Nucleus accumbens (tissue), 56 donors: ENCODE data around the gene KIAA1549.

Experiments
- DNase-seq, 56 donors: peaks; one replicate each; lab custom pipeline; 2025; lab: John Stamatoyannopoulos, UW

KIAA1549 gene

GRCh38 chr7:138913783-138914182 lies 67.4 kb downstream of the KIAA1549 start:
- DNase-seq = no peak

GRCh38 chr7:138911007-138911406 lies 70.2 kb downstream of the KIAA1549 start:
- no peak for DNase-seq

DNA sequence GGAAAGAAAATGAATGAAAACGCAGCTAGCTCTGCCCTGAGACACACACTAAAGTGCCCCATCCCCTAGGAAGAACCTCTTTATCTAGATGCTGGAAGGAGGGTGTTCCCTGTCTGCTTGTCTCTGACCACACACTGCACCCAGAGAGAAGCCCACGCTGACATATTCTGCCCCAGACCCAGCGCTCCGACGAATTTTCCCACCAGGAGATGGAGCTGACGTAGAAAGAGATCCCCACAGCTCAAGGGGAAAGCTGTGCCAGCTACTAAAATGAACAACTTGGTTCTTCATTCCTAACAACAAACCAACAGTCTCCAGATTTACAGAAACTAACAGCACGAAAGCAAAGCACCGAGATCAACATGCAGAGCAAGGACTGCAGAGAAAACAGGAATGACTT lies 73.3 kb downstream of the KIAA1549 start:
- peak in 2 of 56 donors; percentile 17 to 28 for DNase-seq

DNA sequence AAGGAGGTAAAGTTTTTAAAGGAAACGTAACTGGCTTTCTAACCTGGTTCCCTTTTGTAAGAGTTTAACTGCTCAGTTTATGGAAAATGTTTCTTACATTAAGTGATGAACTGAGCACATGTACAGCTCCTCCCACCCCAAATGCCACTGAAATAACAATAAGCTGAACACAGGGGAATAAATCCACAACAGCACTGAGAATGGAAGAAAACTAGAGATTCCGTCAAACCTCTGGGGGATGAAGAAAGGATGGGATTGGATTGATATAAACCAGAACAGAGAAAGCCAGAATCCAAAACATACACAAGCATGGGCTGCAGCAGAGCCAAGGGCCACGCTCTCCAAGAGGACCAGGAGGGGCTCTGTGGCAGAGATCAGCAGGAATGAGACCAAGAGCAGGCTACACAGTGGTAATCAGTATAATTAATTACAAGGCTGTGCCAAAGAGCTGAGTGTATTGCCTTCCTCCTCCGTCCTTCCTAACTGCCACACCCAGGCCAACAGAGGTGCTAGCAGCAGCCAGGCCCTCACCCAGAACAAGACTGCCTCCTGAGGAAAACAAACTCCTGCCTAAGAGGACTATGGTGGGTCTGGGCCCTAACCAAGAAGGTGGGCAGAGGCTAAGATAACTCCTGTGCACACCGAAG lies 73.9 kb downstream of the KIAA1549 start:
- DNase-seq = no peak

- DNase-seq = no peak
Observed at GRCh38 chr7:138903859-138904435, 77.2 kb downstream of the KIAA1549 start.

DNA sequence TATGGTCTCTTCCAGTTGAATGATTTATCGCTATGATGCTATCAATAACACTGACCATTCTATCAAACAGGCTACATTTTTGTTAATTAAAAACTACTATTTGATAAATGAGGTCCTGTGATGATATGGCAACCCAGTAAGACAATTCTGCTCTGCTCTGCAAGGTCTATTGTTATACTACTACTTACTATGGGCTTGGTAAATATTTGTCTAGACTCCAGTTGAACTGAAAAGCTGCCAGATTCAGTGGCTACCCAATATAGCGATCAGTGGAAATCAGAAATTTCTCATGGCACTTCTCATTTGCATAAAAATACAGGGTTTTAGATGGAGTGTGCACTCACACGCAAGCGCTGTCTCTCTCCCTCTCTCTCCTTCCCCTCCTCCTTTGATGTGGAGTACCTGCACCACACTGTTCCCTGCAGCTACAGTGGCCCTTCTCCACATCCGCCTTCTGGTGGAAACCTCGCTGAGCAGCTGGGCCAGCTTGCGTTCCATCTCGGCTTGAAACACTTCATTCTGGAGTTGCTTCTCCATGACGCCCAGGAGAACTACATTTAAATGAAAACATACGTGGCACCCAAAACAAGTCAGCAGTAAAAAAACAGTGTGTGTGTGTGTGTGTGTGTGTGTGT lies 77.9 kb downstream of the KIAA1549 start:
- no peak for DNase-seq

GRCh38 chr7:138902161-138902560 lies 79.0 kb downstream of the KIAA1549 start:
- peak in 1 of 56 donors; percentile 7 for DNase-seq

DNA sequence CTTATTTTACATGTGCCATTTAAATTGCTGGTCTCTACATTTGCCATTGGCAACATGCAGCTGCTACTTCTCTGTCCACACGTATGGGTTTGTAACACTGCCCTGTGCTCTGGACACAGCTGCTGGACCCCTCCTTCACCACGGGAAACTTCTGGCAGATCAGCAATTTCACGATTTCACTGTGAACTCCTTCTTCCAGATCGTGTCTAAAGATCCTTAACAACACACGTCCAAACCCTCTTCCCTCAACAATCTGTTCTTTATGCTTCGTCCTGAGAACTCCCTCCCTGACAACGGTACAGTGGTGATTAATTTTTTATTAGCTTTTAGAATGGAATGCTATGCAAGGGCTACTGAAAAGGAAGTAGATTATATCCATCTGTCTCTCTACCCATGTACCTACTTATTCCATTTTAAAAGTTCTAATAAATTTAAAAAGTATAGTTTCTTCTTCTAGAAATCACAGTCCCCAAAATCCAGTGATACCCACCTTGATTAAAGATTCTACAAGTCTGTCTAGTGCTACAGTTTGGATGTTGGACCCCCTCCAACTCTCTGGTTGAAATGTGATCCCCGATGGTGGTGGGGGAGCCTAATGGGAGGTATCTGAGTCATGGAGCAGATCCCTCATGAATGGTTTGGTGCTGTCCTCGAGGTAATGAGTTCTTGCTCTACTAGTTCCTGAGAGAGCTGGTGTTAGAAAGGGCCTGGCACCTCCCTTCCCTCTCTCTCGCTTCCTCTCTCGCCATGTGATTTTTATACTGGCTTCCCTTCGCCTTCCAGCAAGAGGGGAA lies 81.0 kb downstream of the KIAA1549 start:
- DNase-seq = no peak

GRCh38 chr7:138898802-138899201 lies 82.4 kb downstream of the KIAA1549 start:
- no peak for DNase-seq

DNA sequence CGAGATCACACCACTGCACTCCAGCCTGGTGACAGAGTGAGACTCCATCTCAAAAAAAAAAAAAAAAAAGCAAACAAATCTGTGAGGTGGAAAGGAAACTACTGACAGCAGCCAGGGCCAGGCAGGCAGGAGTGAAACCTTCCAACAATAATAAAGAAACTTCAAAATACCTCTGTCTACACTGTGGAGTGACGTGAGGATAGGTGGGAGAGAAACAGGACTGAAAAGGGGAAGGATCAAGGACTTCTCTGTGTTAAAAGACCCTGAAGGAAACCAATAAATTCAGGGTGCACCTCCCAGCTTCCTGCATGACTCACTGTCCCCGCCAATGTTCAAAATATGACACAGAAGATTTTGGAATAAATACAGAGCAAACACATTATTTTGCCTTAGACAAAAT lies 82.9 kb downstream of the KIAA1549 start:
- DNase-seq = no peak

DNA sequence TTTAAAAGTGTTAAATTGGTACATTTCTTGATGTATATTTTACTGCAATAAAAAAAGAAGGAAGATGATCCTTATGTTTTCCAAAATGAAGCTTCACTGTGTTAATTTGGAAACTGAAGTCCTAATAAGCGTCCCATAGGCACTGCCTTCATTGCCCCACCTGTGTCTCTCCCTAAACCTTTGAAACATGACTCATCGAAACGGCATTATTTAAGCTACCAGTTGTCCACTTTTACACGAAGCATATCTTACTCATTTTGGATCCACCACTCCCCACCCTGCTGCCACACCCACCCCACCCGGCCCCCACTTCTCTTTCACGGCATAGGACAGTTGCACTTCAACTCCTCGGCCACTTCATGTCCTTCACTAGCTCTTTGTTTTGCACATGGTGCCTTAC lies 85.5 kb downstream of the KIAA1549 start:
- DNase-seq = no peak

DNA sequence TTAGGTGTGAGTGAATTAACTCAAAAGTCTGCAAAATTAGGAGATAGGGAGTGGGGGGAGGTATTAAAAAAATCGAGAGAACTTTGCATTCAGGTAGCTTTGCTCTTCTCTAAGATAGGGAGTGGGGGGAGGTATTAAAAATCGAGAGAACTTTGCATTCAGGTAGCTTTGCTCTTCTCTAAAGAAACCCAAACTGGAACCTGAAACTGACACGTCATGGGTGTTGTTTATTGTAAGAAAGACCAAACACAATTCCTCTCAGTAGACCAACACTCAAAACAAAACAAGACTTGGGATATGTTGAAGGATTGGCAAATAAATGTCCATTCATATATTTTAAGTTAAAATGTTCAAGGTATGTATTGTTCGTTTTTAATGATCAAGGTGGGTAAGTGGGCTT lies 87.9 kb downstream of the KIAA1549 start:
- DNase-seq = no peak

DNA sequence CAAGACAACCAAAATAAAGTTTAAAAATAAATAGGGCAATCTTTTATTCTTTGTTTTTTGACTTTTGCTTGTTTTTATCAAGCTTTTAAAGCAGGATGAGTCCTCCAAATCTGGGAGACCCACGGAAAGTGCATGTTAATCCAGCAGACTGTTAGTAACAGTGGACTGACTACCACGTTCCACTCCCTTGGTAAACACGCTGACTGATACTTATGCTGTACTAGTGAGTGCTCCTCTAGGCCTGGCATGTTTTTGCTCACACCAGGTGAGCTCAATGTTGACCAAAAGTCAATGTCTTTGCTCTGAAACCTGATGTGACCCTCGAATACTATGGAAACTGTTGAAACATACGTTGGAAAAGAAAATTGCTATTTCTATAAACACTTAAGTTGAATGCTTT lies 88.4 kb downstream of the KIAA1549 start:
- no peak for DNase-seq

DNA sequence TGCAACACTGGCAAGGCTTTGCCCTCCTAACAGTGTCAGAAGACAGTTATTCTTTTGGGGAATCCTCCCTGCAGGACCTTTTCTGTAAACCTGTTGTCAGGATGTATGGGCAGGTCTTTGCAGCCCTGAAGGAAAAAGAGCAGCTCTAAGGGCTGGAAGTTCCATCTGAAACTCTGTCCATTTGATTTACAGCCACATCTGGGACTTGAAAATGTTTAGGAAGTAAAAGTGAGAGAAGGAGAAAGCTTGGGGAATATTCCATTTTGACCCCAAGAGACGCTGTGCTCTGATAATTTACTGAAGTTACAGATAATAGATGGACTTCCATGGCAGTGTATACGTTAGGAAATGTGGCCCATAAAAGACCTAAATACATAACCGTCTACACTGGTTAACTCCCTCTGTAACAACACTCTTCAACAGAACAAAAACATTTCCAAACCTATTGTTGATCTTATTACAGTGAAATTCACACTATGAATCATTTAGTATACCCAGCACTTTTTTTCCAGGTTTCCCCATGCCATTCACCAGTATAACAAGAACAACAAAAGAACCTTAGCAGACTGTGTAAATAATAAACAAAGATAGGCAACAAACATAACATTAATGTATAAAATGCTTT lies 89.1 kb downstream of the KIAA1549 start:
- no peak for DNase-seq

DNA sequence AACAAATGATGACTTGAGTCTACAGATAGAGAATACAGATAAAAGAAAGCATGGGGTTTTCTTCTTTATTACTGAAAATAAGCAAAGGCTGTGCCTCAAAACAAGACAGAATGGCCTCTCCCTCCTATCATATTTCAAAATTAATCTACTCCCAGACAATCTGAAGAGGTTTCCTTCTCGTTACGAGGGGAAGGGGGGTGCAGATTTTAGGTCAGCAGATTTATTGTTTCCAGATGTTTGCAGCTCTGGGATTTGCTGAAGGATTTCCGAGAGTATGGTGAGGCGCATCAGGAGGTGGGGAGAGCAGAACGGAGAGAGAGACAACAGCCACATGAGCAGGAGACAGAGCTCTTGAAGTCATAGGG lies 89.8 kb downstream of the KIAA1549 start:
- DNase-seq = no peak

DNA sequence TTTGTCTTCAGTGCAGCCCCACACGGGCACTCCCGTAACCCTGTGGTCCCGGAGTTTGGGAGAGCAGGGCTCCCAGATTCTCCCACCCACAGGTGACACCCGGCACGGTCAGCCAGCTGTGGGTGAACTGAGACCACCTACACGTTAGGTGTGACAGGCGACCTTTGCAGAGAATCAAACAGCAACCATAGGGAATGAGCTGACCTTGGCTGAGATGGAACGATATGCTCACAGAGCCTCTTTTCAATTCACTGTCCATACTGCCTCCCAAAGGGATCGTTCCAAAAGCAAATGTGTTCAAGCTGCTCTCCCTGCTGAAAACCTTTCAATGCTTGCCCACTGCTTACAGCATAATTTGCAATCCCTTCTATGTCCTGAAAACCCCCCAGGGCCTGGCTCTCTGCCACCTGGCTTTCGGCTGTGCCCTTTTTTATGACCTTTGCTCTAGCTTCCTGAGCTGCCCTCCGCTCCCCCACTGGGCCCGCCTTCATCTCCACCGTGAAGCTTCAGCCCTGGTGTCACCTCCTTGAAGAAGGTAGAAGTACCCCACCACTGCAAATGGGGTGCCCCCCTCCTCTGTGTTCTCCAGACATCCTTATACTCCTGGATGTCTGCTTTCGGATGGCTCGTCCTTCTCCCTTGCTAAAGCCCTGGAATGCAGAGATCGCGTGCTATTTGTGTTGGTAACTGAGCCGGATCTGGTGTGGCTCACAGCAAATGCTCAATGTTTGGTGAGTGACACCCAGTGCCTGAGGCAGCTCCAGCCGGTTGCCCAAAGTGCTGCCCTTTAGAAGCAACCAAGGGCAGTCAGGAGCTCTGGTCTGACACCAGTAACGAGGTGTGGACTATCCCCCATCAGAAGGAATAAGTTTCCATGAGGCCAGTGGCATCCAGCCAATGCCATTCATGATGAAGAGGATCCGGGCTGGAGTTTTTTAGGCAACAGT lies 90.4 kb downstream of the KIAA1549 start:
- peak in 1 of 56 donors; percentile 2 for DNase-seq

GRCh38 chr7:138889582-138890498 lies 91.3 kb downstream of the KIAA1549 start:
- DNase-seq = no peak

GRCh38 chr7:138887872-138888656 lies 93.1 kb downstream of the KIAA1549 start:
- DNase-seq = no peak
